GM20000 (cell line): Measurements from ENCODE around the gene EXD1.
"Not testable (repeated sequence)": the region's sequence is repeated elsewhere in the genome, so short reads cannot be mapped to it uniquely, and the experiment has no call there.

Experiments
- DNase-seq: peaks from one replicate; pipeline ENCODE4 v3.0.0; 2012; ENCODE audit warnings: low spot score
- CTCF ChIP-seq: IDR thresholded peaks from 2 replicates; pipeline ENCODE4 v1.5.1; 2012; ENCODE audit warnings: mild to moderate bottlenecking, control low read depth; ENCODE audit errors: extremely low read depth, missing control alignments

The EXD1 gene

GRCh38 chr15:41230650-41231421 lies at the start of gene EXD1, which contains the start of gene CHP1:
Gene EXD1, minus strand, starts transcription at chr15:41230757. Its CDS starts 4,182 bp downstream, at chr15:41226575.
Gene CHP1, plus strand, starts transcription at chr15:41231268. Its CDS starts 115 bp downstream, at chr15:41231383.
- peak; percentile 95 for DNase-seq
- TF ChIP-seq CTCF: peak; percentile 78

- TF ChIP-seq CTCF: no peak
- no peak for DNase-seq
Observed at GRCh38 chr15:41279535-41280283, 49.2 kb upstream of the EXD1 start.

- no peak for TF ChIP-seq CTCF
- DNase-seq: no peak
Observed at GRCh38 chr15:41278319-41278718, 47.8 kb upstream of the EXD1 start.

- TF ChIP-seq CTCF: no peak
- no peak for DNase-seq
Observed at GRCh38 chr15:41276831-41277230, 46.3 kb upstream of the EXD1 start.

GRCh38 chr15:41269887-41270286 lies 39.3 kb upstream of the EXD1 start:
- no peak for DNase-seq
- no peak for TF ChIP-seq CTCF

- no peak for DNase-seq
- TF ChIP-seq CTCF: no peak
Observed at GRCh38 chr15:41263891-41264351, 33.4 kb upstream of the EXD1 start.

- DNase-seq: no peak
- no peak for TF ChIP-seq CTCF
Observed at GRCh38 chr15:41262571-41262970, 32.0 kb upstream of the EXD1 start.

- DNase-seq: not testable (repeated sequence)
Observed at GRCh38 chr15:41260924-41261323, 30.4 kb upstream of the EXD1 start.
